Measurements from ENCODE around the gene CNR1.

DNA sequence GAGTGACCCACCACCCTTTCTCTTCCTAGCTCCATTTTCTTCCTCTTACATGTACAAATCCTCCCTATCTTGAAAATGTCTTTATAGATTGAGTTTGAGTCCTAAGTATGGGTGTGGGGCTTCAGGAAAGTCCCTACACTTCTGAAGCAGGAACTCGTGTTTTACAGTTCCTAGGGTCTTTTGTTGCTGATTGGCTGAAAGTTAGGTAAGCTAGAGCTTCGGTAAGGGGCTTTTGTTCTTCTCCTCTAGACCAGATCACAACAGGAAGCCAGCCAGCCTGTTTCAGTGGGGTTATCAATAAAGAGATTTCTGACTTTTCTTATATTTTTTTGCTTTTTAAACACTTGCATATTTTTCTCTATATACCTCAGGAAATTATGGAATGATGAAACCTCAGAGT, 51.3 kb downstream of the CNR1 start:
- TF ChIP-seq, protein P1, sequence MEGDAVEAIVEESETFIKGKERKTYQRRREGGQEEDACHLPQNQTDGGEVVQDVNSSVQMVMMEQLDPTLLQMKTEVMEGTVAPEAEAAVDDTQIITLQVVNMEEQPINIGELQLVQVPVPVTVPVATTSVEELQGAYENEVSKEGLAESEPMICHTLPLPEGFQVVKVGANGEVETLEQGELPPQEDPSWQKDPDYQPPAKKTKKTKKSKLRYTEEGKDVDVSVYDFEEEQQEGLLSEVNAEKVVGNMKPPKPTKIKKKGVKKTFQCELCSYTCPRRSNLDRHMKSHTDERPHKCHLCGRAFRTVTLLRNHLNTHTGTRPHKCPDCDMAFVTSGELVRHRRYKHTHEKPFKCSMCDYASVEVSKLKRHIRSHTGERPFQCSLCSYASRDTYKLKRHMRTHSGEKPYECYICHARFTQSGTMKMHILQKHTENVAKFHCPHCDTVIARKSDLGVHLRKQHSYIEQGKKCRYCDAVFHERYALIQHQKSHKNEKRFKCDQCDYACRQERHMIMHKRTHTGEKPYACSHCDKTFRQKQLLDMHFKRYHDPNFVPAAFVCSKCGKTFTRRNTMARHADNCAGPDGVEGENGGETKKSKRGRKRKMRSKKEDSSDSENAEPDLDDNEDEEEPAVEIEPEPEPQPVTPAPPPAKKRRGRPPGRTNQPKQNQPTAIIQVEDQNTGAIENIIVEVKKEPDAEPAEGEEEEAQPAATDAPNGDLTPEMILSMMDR (IDR thresholded peaks at IDR 0.05; ENCODE audit: low read length): no peak
- no peak for TF ChIP-seq EZH2 (IDR thresholded peaks at IDR 0.05; ENCODE audit: borderline replicate concordance, low read length)

Data from OCI-LY1 (cell line).